ENCODE measurements around the gene PAK4.
A peak's percentile ranks its signal among the peaks of the same experiment; 100 is the strongest.

The PAK4 gene

GRCh38 chr19:39125199-39125553 lies 410 bp upstream of the PAK4 start:
- no peak overlapping the region for H3K27ac ChIP-seq (ENCODE audit: low read length)
- no peaks in the 10 kb centered on the region for H3K36me3 ChIP-seq (ENCODE audit: control insufficient read depth, low read depth, low read length)
- no peak overlapping the region for H3K9ac ChIP-seq (ENCODE audit: low read length)
- H3K4me1 ChIP-seq (ENCODE audit: control insufficient read depth, low read depth, low read length) = peaks cover 8% of the 10 kb centered on the region
- peak overlapping the region; percentile 85 for H3K4me3 ChIP-seq (ENCODE audit: low read length)
- H3K9me3 ChIP-seq (ENCODE audit: control insufficient read depth, low read depth, low read length) = no peaks in the 10 kb centered on the region
- no peaks in the 10 kb centered on the region for H3K27me3 ChIP-seq (ENCODE audit: control insufficient read depth, insufficient read depth, low read length)

- Histone ChIP-seq H3K27ac (ENCODE audit: low read length) (no peak overlapping the region), H3K4me3 (ENCODE audit: low read length) (peak overlapping the region; percentile 85), H3K27me3 (ENCODE audit: control insufficient read depth, insufficient read depth, low read length) (no peaks in the 10 kb centered on the region), H3K4me1 (ENCODE audit: control insufficient read depth, low read depth, low read length) (peaks cover 8% of the 10 kb centered on the region), H3K36me3 (ENCODE audit: control insufficient read depth, low read depth, low read length) (no peaks in the 10 kb centered on the region), H3K9me3 (ENCODE audit: control insufficient read depth, low read depth, low read length) (no peaks in the 10 kb centered on the region), H3K9ac (ENCODE audit: low read length) (peak overlapping the region; percentile 72)
Observed at GRCh38 chr19:39126312-39127187, 964 bp downstream of the PAK4 start.

- peaks cover 9% of the 10 kb centered on the region for H3K4me1 ChIP-seq (ENCODE audit: control insufficient read depth, low read depth, low read length)
- no peaks in the 10 kb centered on the region for H3K27me3 ChIP-seq (ENCODE audit: control insufficient read depth, insufficient read depth, low read length)
- no peak overlapping the region for H3K9ac ChIP-seq (ENCODE audit: low read length)
- H3K4me3 ChIP-seq (ENCODE audit: low read length) = no peak overlapping the region
- H3K27ac ChIP-seq (ENCODE audit: low read length) = no peak overlapping the region
- H3K9me3 ChIP-seq (ENCODE audit: control insufficient read depth, low read depth, low read length) = no peaks in the 10 kb centered on the region
- no peaks in the 10 kb centered on the region for H3K36me3 ChIP-seq (ENCODE audit: control insufficient read depth, low read depth, low read length)
Observed at GRCh38 chr19:39127812-39128515, 2.4 kb downstream of the PAK4 start.

- H3K9me3 ChIP-seq (ENCODE audit: control insufficient read depth, low read depth, low read length) = no peaks in the 10 kb centered on the region
- no peak overlapping the region for H3K27ac ChIP-seq (ENCODE audit: low read length)
- no peak overlapping the region for H3K9ac ChIP-seq (ENCODE audit: low read length)
- H3K4me3 ChIP-seq (ENCODE audit: low read length) = no peak overlapping the region
- peaks cover 15% of the 10 kb centered on the region for H3K4me1 ChIP-seq (ENCODE audit: control insufficient read depth, low read depth, low read length)
- no peaks in the 10 kb centered on the region for H3K27me3 ChIP-seq (ENCODE audit: control insufficient read depth, insufficient read depth, low read length)
- H3K36me3 ChIP-seq (ENCODE audit: control insufficient read depth, low read depth, low read length) = no peaks in the 10 kb centered on the region
Observed at GRCh38 chr19:39128516-39129079, 3.0 kb downstream of the PAK4 start.

- Histone ChIP-seq H3K27me3 (ENCODE audit: control insufficient read depth, insufficient read depth, low read length) (no peaks in the 10 kb centered on the region), H3K4me3 (ENCODE audit: low read length) (no peak overlapping the region), H3K36me3 (ENCODE audit: control insufficient read depth, low read depth, low read length) (no peaks in the 10 kb centered on the region), H3K9me3 (ENCODE audit: control insufficient read depth, low read depth, low read length) (no peaks in the 10 kb centered on the region), H3K4me1 (ENCODE audit: control insufficient read depth, low read depth, low read length) (peaks cover 15% of the 10 kb centered on the region), H3K9ac (ENCODE audit: low read length) (no peak overlapping the region), H3K27ac (ENCODE audit: low read length) (no peak overlapping the region)
Observed at GRCh38 chr19:39129116-39129515, 3.5 kb downstream of the PAK4 start.

- H3K4me1 ChIP-seq (ENCODE audit: control insufficient read depth, low read depth, low read length) = peaks cover 15% of the 10 kb centered on the region
- H3K9ac ChIP-seq (ENCODE audit: low read length) = no peak overlapping the region
- H3K4me3 ChIP-seq (ENCODE audit: low read length) = no peak overlapping the region
Observed at GRCh38 chr19:39130337-39131254, 5.0 kb downstream of the PAK4 start.

GRCh38 chr19:39131255-39131755 lies 5.7 kb downstream of the PAK4 start:
- Histone ChIP-seq H3K9ac (ENCODE audit: low read length) (no peak overlapping the region), H3K27ac (ENCODE audit: low read length) (no peak overlapping the region), H3K4me3 (ENCODE audit: low read length) (no peak overlapping the region), H3K9me3 (ENCODE audit: control insufficient read depth, low read depth, low read length) (no peaks in the 10 kb centered on the region), H3K27me3 (ENCODE audit: control insufficient read depth, insufficient read depth, low read length) (no peaks in the 10 kb centered on the region), H3K4me1 (ENCODE audit: control insufficient read depth, low read depth, low read length) (peaks cover 19% of the 10 kb centered on the region), H3K36me3 (ENCODE audit: control insufficient read depth, low read depth, low read length) (no peaks in the 10 kb centered on the region)

More at GRCh38 chr19:39130337-39131254, 5.0 kb downstream of the PAK4 start:
- H3K27ac ChIP-seq (ENCODE audit: low read length) = no peak overlapping the region
- no peaks in the 10 kb centered on the region for H3K36me3 ChIP-seq (ENCODE audit: control insufficient read depth, low read depth, low read length)
- no peaks in the 10 kb centered on the region for H3K27me3 ChIP-seq (ENCODE audit: control insufficient read depth, insufficient read depth, low read length)
- no peaks in the 10 kb centered on the region for H3K9me3 ChIP-seq (ENCODE audit: control insufficient read depth, low read depth, low read length)

- H3K27me3 ChIP-seq (ENCODE audit: control insufficient read depth, insufficient read depth, low read length) = no peaks in the 10 kb centered on the region
- no peaks in the 10 kb centered on the region for H3K9me3 ChIP-seq (ENCODE audit: control insufficient read depth, low read depth, low read length)
- no peak overlapping the region for H3K9ac ChIP-seq (ENCODE audit: low read length)
- no peak overlapping the region for H3K27ac ChIP-seq (ENCODE audit: low read length)
- peaks cover 16% of the 10 kb centered on the region for H3K4me1 ChIP-seq (ENCODE audit: control insufficient read depth, low read depth, low read length)
- no peak overlapping the region for H3K4me3 ChIP-seq (ENCODE audit: low read length)
- H3K36me3 ChIP-seq (ENCODE audit: control insufficient read depth, low read depth, low read length) = no peaks in the 10 kb centered on the region
Observed at GRCh38 chr19:39132344-39132969, 6.9 kb downstream of the PAK4 start.

- no peaks in the 10 kb centered on the region for H3K9me3 ChIP-seq (ENCODE audit: control insufficient read depth, low read depth, low read length)
- H3K9ac ChIP-seq (ENCODE audit: low read length) = no peak overlapping the region
- peaks cover 20% of the 10 kb centered on the region for H3K4me1 ChIP-seq (ENCODE audit: control insufficient read depth, low read depth, low read length)
- H3K27me3 ChIP-seq (ENCODE audit: control insufficient read depth, insufficient read depth, low read length) = no peaks in the 10 kb centered on the region
- H3K4me3 ChIP-seq (ENCODE audit: low read length) = no peak overlapping the region
- H3K27ac ChIP-seq (ENCODE audit: low read length) = no peak overlapping the region
- no peaks in the 10 kb centered on the region for H3K36me3 ChIP-seq (ENCODE audit: control insufficient read depth, low read depth, low read length)
Observed at GRCh38 chr19:39133431-39134270, 8.1 kb downstream of the PAK4 start.

- Histone ChIP-seq H3K27me3 (ENCODE audit: control insufficient read depth, insufficient read depth, low read length) (no peaks in the 10 kb centered on the region), H3K4me3 (ENCODE audit: low read length) (no peak overlapping the region), H3K27ac (ENCODE audit: low read length) (no peak overlapping the region), H3K36me3 (ENCODE audit: control insufficient read depth, low read depth, low read length) (no peaks in the 10 kb centered on the region), H3K9ac (ENCODE audit: low read length) (no peak overlapping the region), H3K9me3 (ENCODE audit: control insufficient read depth, low read depth, low read length) (no peaks in the 10 kb centered on the region), H3K4me1 (ENCODE audit: control insufficient read depth, low read depth, low read length) (peaks cover 40% of the 10 kb centered on the region)
Observed at GRCh38 chr19:39135701-39136100, 10.1 kb downstream of the PAK4 start.
